ENCODE data around the gene GNAL.

GRCh38 chr18:11809895-11810294 lies 120.8 kb downstream of the GNAL start:
- TF ChIP-seq POLR2AphosphoS5 (IDR thresholded peaks at IDR 0.05) (no peak), CTCF (IDR thresholded peaks at IDR 0.05) (no peak), POLR2A (IDR thresholded peaks at IDR 0.05) (no peak)

Measured in sigmoid colon (tissue), 4 donors.